Hepatic stellate cell (primary cell): ENCODE measurements around the gene TSGA10IP.

Experiments
- DNase-seq: peaks from one replicate; pipeline ENCODE4 v3.0.0; 2011; ENCODE audit warnings: low spot score

The TSGA10IP gene

GRCh38 chr11:65977621-65978390 lies 32.5 kb downstream of the TSGA10IP start:
- DNase-seq, result no peak

GRCh38 chr11:65978391-65979238 lies 33.3 kb downstream of the TSGA10IP start:
- no peak for DNase-seq

GRCh38 chr11:65979261-65979759 lies 34.0 kb downstream of the TSGA10IP start:
- no peak for DNase-seq

- DNase-seq, result no peak
These were observed 35.9 kb downstream of the TSGA10IP start for GRCh38 chr11:65981101-65981740.

- DNase-seq, result no peak
These were observed 36.9 kb downstream of the TSGA10IP start for GRCh38 chr11:65981972-65982823.

- no peak for DNase-seq
These were observed 37.7 kb downstream of the TSGA10IP start for GRCh38 chr11:65982824-65983588.

- no peak for DNase-seq
These were observed 38.3 kb downstream of the TSGA10IP start for GRCh38 chr11:65983589-65983987.

- no peak for DNase-seq
These were observed 42.1 kb downstream of the TSGA10IP start for GRCh38 chr11:65987336-65987735.

- peak; percentile 91 for DNase-seq
These were observed 43.7 kb downstream of the TSGA10IP start for GRCh38 chr11:65988791-65989592.

GRCh38 chr11:65992056-65992455 lies 46.8 kb downstream of the TSGA10IP start:
- no peak for DNase-seq

- DNase-seq, result no peak
These were observed 52.0 kb downstream of the TSGA10IP start for GRCh38 chr11:65997286-65997685.

GRCh38 chr11:66001942-66002647 lies 56.8 kb downstream of the TSGA10IP start, which contains the start of the genes BANF1 and EIF1AD:
BANF1 (plus strand) TSS chr11:66002503; CDS start chr11:66003251, 748 bp downstream.
EIF1AD (minus strand) TSS chr11:66002157; CDS start chr11:66000389, 1,768 bp downstream.
- DNase-seq, result peak; percentile 95

- DNase-seq, result no peak
These were observed 57.5 kb downstream of the TSGA10IP start for GRCh38 chr11:66002648-66003225.

GRCh38 chr11:66003291-66003690 lies 58.0 kb downstream of the TSGA10IP start:
- DNase-seq, result no peak

GRCh38 chr11:66004186-66004585 lies 58.9 kb downstream of the TSGA10IP start:
- no peak for DNase-seq

- DNase-seq, result no peak
These were observed 61.0 kb downstream of the TSGA10IP start for GRCh38 chr11:66006134-66006890.

- no peak for DNase-seq
These were observed 61.6 kb downstream of the TSGA10IP start for GRCh38 chr11:66006891-66007176.

- DNase-seq, result no peak
These were observed 61.9 kb downstream of the TSGA10IP start for GRCh38 chr11:66007201-66007634.
